Neural crest cell (in vitro differentiated cells): ENCODE measurements around the gene RFX5. TPM values are rescaled to one million over a fixed set of nuclear protein-coding genes. Genes with fewer than 3 reads are reported as not detected.
A peak's percentile ranks its signal among the peaks of the same experiment; 100 is the strongest.

Source experiments
- DNase-seq: peaks from one replicate; pipeline ENCODE4 v3.0.0; 2021; ENCODE audit warnings: low read depth, mixed read lengths, low spot score
- H3K27ac Mint-ChIP-seq: one replicate; pipeline ENCODE4 v1.8.0; 2021; ENCODE audit warnings: mild to moderate bottlenecking, mixed read lengths; ENCODE audit not compliant: unreplicated experiment
- H3K27me3 Mint-ChIP-seq: 2 replicates; pipeline ENCODE4 v1.8.0; 2021; ENCODE audit warnings: low read depth, mild to moderate bottlenecking, mixed read lengths
- H3K36me3 Mint-ChIP-seq: 2 replicates; pipeline ENCODE4 v1.8.0; 2021; ENCODE audit warnings: low read depth, mild to moderate bottlenecking, mixed read lengths
- H3K4me1 Mint-ChIP-seq: 2 replicates; pipeline ENCODE4 v1.8.0; 2021; ENCODE audit warnings: mixed read lengths
- H3K4me3 Mint-ChIP-seq: one replicate; pipeline ENCODE4 v1.8.0; 2021; ENCODE audit warnings: mild to moderate bottlenecking, mixed read lengths
- H3K9me3 Mint-ChIP-seq: 2 replicates; pipeline ENCODE4 v1.8.0; 2021; ENCODE audit warnings: mixed read lengths
- total RNA-seq: library from RNA; stranded (reverse); gene quantifications from 2 replicates; pipeline ENCODE4 v1.2.1, GENCODE V29; 2021
- TF ChIP-seq, protein P1 (sequence below): fragments of 200-600 bp; sonication (generic); conservative IDR thresholded peaks from 2 replicates; pipeline ENCODE4 v1.5.0; 2021; ENCODE audit warnings: antibody characterized with exemption, mild to moderate bottlenecking

RFX5 gene
- total RNA-seq, 1 donor from 2014 or later = 71.3 TPM

DNA sequence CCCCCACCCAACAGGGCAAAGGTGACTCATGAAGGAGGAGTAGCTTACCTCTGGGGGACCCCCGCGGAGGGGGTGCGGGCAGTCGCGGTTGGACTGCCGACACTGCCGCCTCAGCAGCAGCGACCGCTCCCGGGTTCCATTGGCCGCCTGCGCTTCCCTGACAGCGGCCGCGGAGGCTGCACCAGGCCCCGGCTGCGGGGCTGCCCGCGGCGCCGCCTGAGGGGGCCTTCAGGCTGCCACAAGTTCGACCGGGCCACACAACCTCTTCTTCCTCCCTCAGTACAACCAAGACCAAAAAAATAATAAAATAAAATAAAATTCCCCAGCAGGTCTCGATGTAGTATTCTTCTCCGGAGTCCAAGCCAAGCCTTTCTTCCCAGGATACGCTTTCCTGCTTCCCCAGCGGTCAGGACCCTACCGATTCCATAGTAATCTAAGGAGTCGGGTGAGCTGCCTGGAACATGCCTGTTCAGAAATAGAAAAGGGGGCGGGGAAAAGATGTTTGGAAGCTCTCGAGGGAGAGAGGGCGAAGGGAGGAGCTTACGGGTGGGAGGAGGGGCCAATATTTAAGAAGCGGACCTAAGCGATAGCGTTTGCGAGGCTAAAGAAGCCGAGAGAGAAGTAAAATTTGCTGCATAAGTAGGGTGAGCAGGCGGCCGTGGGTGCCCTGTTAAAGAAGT is 19.7 kb downstream of the RFX5 start, which contains the start of gene PI4KB:
PI4KB (minus strand) TSS at position 194 of the 680 bp plus-strand sequence. CDS start 10,935 bp downstream, outside the sequence.
- TF ChIP-seq, protein P1, sequence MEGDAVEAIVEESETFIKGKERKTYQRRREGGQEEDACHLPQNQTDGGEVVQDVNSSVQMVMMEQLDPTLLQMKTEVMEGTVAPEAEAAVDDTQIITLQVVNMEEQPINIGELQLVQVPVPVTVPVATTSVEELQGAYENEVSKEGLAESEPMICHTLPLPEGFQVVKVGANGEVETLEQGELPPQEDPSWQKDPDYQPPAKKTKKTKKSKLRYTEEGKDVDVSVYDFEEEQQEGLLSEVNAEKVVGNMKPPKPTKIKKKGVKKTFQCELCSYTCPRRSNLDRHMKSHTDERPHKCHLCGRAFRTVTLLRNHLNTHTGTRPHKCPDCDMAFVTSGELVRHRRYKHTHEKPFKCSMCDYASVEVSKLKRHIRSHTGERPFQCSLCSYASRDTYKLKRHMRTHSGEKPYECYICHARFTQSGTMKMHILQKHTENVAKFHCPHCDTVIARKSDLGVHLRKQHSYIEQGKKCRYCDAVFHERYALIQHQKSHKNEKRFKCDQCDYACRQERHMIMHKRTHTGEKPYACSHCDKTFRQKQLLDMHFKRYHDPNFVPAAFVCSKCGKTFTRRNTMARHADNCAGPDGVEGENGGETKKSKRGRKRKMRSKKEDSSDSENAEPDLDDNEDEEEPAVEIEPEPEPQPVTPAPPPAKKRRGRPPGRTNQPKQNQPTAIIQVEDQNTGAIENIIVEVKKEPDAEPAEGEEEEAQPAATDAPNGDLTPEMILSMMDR = no peak
- peak; percentile 84 for DNase-seq
- Mint-ChIP-seq H3K36me3 (no peaks in the 10 kb centered on the region), H3K27me3 (no peaks in the 10 kb centered on the region), H3K4me3 (peak within 1 kb of the TSS; percentile 94), H3K9me3 (no peaks in the 10 kb centered on the region), H3K27ac (peak within 1 kb of the TSS; percentile 98), H3K4me1 (peaks cover 32% of the 10 kb centered on the region)

DNA sequence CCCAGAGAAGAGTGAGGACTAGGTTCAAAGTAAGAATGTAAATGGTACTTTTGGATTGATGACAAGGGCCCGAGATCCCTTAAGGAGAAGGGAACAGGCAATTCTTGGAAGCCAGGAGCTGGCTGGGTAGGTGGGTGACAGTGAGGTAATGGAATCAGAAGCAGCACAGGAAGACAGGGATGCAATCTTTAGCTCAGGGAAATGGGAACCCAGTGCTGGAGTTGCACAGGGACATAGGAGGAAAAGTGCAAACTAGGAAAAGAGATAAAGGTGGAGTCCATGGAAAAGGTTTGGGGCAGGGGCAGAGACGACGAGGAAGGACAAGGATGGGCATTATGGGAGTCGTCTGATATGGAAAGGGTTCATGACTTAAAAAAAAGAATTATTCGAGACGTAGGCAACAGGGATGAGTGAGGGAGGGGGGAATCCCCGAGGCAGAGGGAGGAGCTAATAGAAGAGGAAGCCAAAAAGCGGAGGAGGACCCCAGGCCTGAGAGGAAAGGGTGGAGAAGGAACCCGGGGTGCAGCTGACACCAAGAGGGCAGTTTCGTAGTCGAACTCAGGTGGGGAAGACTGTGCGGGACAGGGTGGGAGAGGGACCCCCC is 20.3 kb downstream of the RFX5 start:
- Mint-ChIP-seq H3K9me3 (no peaks in the 10 kb centered on the region), H3K4me3 (peak overlapping the region; percentile 94), H3K4me1 (peaks cover 32% of the 10 kb centered on the region), H3K36me3 (no peaks in the 10 kb centered on the region), H3K27ac (peak overlapping the region; percentile 98), H3K27me3 (no peaks in the 10 kb centered on the region)
- TF ChIP-seq, protein P1 = no peak
- DNase-seq = no peak

DNA sequence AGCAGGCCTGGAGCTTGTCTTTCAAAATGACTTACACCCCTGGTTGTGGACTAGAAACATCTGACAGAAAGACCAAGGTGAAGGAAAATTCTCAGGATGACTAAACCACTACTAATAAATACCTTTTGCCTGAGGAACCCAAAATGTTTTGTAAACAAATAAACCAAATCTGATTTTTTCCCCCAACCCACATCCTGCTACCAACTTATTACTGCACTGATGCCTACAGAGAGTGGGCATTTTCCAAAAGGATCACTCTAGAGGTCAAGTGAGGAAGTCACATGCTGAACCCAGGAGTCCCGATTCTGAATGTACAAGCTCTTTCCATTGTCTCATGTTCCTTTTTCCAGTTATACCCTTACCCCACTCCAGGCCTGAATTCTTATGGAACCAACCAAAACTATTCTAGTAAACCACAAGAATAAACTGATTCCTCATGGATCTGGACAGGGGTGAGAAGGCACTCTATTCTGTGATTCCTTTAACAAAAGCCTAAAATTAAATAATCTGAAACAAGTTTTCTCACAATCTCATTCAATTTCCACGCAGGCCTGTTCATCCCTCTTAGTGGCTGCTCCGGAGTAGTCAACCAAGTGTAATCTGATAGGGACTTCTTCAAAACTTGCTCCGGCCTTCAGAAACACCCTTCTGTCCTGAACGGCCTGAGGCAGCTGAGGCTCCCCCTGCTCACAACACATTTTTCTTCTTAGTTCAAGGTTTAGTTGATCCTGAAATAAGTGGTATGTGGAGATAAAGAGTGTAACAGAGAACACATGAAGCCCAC is 21.2 kb downstream of the RFX5 start:
- H3K27me3 Mint-ChIP-seq = no peaks in the 10 kb centered on the region

DNA sequence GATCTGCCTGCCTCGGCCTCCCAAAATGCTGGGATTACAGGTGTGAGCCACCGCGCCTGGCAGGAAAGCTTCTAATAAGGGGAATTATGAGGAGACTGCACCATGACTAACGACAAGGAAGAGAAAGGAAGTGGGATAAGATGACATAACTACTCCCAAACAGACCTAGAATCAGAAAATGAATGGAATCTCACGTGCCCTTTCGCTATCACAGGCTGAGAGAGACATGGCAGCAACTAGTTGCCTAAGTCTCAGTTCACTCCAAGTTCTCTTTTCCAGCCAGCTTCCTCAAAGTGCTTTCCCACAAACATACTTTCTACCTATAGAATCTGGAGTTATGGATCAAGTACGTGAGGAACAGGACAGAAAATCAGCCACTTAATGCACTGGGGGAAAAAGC is 21.8 kb downstream of the RFX5 start:
- H3K36me3 Mint-ChIP-seq = no peaks in the 10 kb centered on the region
- H3K4me3 Mint-ChIP-seq = peak overlapping the region; percentile 94
- TF ChIP-seq, protein P1 = no peak
- H3K9me3 Mint-ChIP-seq = no peaks in the 10 kb centered on the region
- H3K4me1 Mint-ChIP-seq = peaks cover 32% of the 10 kb centered on the region
- no peaks in the 10 kb centered on the region for H3K27me3 Mint-ChIP-seq
- no peak overlapping the region for H3K27ac Mint-ChIP-seq
- DNase-seq = no peak

More for the DNA sequence above, 21.2 kb downstream of the RFX5 start:
- Mint-ChIP-seq H3K4me1 (peaks cover 32% of the 10 kb centered on the region), H3K27ac (peak overlapping the region; percentile 98), H3K9me3 (no peaks in the 10 kb centered on the region), H3K36me3 (no peaks in the 10 kb centered on the region), H3K4me3 (peak overlapping the region; percentile 94)
- TF ChIP-seq, protein P1 = no peak
- DNase-seq = no peak

DNA sequence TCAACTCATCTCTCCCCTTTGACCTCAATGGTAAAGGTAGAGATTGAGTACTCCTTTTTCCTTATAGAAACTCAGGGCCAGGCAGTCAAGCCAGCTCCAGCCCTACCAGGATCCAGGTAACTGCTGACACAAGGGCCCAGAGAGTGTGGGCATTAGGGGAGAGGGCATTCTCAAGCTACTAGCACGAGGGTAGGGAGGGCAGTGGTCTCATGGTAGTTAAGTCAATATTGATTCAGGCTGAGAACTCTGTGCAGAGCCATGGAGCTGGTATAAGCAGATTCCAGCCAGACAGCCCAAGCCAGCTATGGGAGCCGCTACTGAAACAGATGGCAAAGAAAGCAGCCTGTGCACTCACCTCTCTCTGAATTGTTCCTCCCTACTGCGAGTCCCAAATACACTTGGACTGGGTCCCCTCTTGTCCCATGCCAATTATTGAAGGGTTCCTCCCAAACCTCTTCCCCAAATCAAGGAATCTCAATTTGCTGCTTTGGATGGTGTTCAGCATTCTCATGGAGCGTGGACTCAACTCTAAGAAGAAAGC is 22.6 kb downstream of the RFX5 start:
- TF ChIP-seq, protein P1 = no peak
- no peaks in the 10 kb centered on the region for H3K27me3 Mint-ChIP-seq
- H3K4me3 Mint-ChIP-seq = peak overlapping the region; percentile 31
- no peak overlapping the region for H3K27ac Mint-ChIP-seq
- no peak for DNase-seq
- peaks cover 32% of the 10 kb centered on the region for H3K4me1 Mint-ChIP-seq
- H3K9me3 Mint-ChIP-seq = no peaks in the 10 kb centered on the region
- H3K36me3 Mint-ChIP-seq = no peaks in the 10 kb centered on the region
